Measurements from ENCODE around the gene EXTL2. TPM values are rescaled to one million over a fixed set of nuclear protein-coding genes. Genes with fewer than 3 reads are reported as not detected.

EXTL2 gene
- total RNA-seq, 4 donors from 2014 or later: 1.6 to 9.1 (median 8.5) TPM

- DNase-seq: no peak
- Histone ChIP-seq H3K36me3 (peaks cover 0 to 77% (median 0%) of the 10 kb centered on the region in 3 donors), H3K9me3 (no peaks in the 10 kb centered on the region), H3K27ac (no peak overlapping the region), H3K27me3 (no peaks in the 10 kb centered on the region), H3K4me1 (no peaks in the 10 kb centered on the region), H3K4me3 (no peak overlapping the region)
- TF ChIP-seq POLR2A (IDR thresholded peaks at IDR 0.05) (no peak), CTCF (IDR thresholded peaks at IDR 0.05) (no peak)
Measured at GRCh38 chr1:100909018-100909417, 14.4 kb upstream of the EXTL2 start.

GRCh38 chr1:100907887-100908286, 13.2 kb upstream of the EXTL2 start:
- H3K27me3 ChIP-seq: no peaks in the 10 kb centered on the region
- no peak for DNase-seq
- no peak for TF ChIP-seq CTCF (IDR thresholded peaks at IDR 0.05)
- H3K27ac ChIP-seq: no peak overlapping the region
- no peaks in the 10 kb centered on the region for H3K4me1 ChIP-seq
- peaks cover 0 to 67% (median 0%) of the 10 kb centered on the region in 3 donors for H3K36me3 ChIP-seq
- no peak overlapping the region for H3K4me3 ChIP-seq
- no peaks in the 10 kb centered on the region for H3K9me3 ChIP-seq

DNA sequence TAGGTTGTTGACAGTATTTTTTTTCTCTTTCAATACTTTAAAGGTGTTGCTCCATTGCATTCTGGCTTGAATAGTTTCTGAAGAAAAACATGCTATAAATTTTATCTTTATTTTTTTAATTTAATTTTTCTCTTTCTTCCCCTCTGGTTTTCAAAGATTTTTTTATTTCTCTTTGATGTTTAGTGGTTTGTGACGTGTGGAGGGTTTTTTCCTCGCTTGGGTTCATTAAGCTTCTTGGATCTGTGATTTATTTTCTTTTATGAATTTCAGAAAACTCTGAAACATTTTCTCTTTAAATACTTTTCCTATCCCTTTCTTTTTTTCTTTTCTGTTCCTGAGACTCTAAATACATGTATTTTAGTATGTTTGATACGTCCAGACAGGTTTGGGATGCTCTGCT, 10.5 kb upstream of the EXTL2 start:
- H3K27me3 ChIP-seq: no peaks in the 10 kb centered on the region
- no peaks in the 10 kb centered on the region for H3K4me1 ChIP-seq
- no peak overlapping the region for H3K27ac ChIP-seq
- H3K4me3 ChIP-seq: no peak overlapping the region
- H3K36me3 ChIP-seq: peaks cover 0 to 50% (median 0%) of the 10 kb centered on the region in 3 donors
- no peaks in the 10 kb centered on the region for H3K9me3 ChIP-seq
- DNase-seq: no peak
- TF ChIP-seq POLR2A (IDR thresholded peaks at IDR 0.05) (no peak), CTCF (IDR thresholded peaks at IDR 0.05) (no peak)

DNA sequence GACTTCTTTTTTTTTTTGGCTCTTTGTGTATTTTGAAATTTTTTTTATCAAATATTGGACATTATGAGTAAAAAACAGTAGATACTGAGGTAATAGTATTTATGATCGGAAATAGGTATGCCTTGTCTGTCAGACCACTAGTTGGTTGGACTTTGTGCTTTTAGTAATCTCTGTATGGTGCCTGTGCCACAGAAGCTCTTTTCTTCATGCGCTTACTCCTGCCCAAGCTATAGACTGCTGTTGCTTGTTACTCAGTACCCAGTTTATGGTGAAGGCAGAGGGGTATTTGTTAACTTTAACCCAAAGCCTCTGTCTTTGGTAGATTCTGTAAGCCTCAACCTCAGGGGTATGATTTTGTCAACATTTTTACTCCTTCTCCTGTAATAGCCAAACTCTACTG, 9.9 kb upstream of the EXTL2 start:
- no peak overlapping the region for H3K4me3 ChIP-seq
- H3K27me3 ChIP-seq: no peaks in the 10 kb centered on the region

GRCh38 chr1:100903777-100904176, 9.1 kb upstream of the EXTL2 start:
- Histone ChIP-seq H3K9me3 (no peaks in the 10 kb centered on the region), H3K36me3 (peaks cover 0 to 44% (median 0%) of the 10 kb centered on the region in 3 donors), H3K27ac (no peak overlapping the region), H3K4me3 (no peak overlapping the region), H3K4me1 (no peaks in the 10 kb centered on the region), H3K27me3 (no peaks in the 10 kb centered on the region)
- DNase-seq: no peak
- no peak for TF ChIP-seq POLR2A (IDR thresholded peaks at IDR 0.05)
- no peak for TF ChIP-seq CTCF (IDR thresholded peaks at IDR 0.05)

More for the DNA sequence above, 9.9 kb upstream of the EXTL2 start:
- peaks cover 0 to 50% (median 0%) of the 10 kb centered on the region in 3 donors for H3K36me3 ChIP-seq
- no peak for DNase-seq
- no peak overlapping the region for H3K27ac ChIP-seq
- no peaks in the 10 kb centered on the region for H3K4me1 ChIP-seq
- no peaks in the 10 kb centered on the region for H3K9me3 ChIP-seq
- TF ChIP-seq CTCF (IDR thresholded peaks at IDR 0.05): no peak
- no peak for TF ChIP-seq POLR2A (IDR thresholded peaks at IDR 0.05)

- H3K4me3 ChIP-seq: no peak overlapping the region
- no peaks in the 10 kb centered on the region for H3K9me3 ChIP-seq
- H3K27ac ChIP-seq: no peak overlapping the region
- H3K27me3 ChIP-seq: no peaks in the 10 kb centered on the region
- H3K4me1 ChIP-seq: peaks cover 0 to 8% (median 1%) of the 10 kb centered on the region in 4 donors
- no peak for TF ChIP-seq POLR2A (IDR thresholded peaks at IDR 0.05)
- TF ChIP-seq CTCF (IDR thresholded peaks at IDR 0.05): no peak
- no peak for DNase-seq
- peaks cover 0 to 34% (median 0%) of the 10 kb centered on the region in 3 donors for H3K36me3 ChIP-seq
Measured at GRCh38 chr1:100902365-100902764, 7.7 kb upstream of the EXTL2 start.

Measured in Peyer's patch (tissue), 4 donors.